ENCODE results near the gene HSPB1.
A peak's percentile ranks its signal among the peaks of the same experiment; 100 is the strongest.

The HSPB1 gene

DNA sequence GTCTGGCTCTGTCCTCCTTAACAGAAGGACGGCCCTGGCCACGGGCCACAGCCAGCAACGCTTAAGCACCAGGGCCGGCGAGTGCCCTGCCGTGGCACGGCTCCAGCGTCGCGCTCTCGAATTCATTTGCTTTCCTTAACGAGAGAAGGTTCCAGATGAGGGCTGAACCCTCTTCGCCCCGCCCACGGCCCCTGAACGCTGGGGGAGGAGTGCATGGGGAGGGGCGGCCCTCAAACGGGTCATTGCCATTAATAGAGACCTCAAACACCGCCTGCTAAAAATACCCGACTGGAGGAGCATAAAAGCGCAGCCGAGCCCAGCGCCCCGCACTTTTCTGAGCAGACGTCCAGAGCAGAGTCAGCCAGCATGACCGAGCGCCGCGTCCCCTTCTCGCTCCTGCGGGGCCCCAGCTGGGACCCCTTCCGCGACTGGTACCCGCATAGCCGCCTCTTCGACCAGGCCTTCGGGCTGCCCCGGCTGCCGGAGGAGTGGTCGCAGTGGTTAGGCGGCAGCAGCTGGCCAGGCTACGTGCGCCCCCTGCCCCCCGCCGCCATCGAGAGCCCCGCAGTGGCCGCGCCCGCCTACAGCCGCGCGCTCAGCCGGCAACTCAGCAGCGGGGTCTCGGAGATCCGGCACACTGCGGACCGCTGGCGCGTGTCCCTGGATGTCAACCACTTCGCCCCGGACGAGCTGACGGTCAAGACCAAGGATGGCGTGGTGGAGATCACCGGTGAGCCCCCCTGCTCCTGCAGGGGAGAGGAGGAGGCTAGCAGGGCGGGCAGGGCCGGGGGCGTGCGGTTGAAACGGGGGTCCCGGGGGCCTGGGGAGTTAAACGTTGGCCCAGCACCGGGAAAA lies at the start of gene HSPB1:
HSPB1 (plus strand) TSS at position 327 of the 855 bp plus-strand sequence; CDS start at position 367, 40 bp downstream.
- Histone ChIP-seq H3K4me3 (ENCODE audit: low read length) (peak within 1 kb of the TSS; percentile 93), H3K9me3 (ENCODE audit: control insufficient read depth, low read length) (no peaks in the 10 kb centered on the region), H3K27me3 (replicated peaks; ENCODE audit: control insufficient read depth, insufficient read depth, low read length) (no peaks in the 10 kb centered on the region), H3K4me1 (ENCODE audit: control insufficient read depth, insufficient read depth, low read length) (peaks cover 35% of the 10 kb centered on the region), H3K9ac (ENCODE audit: low read length) (peak within 1 kb of the TSS; percentile 97), H3K36me3 (ENCODE audit: control insufficient read depth, insufficient read depth, low read length, severe bottlenecking) (peaks cover 10% of the 10 kb centered on the region)
- peak; percentile 83 for DNase-seq (ENCODE audit: low read depth)

- Histone ChIP-seq H3K9me3 (ENCODE audit: control insufficient read depth, low read length) (no peaks in the 10 kb centered on the region), H3K36me3 (ENCODE audit: control insufficient read depth, insufficient read depth, low read length, severe bottlenecking) (no peaks in the 10 kb centered on the region), H3K27me3 (replicated peaks; ENCODE audit: control insufficient read depth, insufficient read depth, low read length) (peaks cover 21% of the 10 kb centered on the region), H3K9ac (ENCODE audit: low read length) (no peak overlapping the region), H3K4me1 (ENCODE audit: control insufficient read depth, insufficient read depth, low read length) (no peaks in the 10 kb centered on the region), H3K4me3 (ENCODE audit: low read length) (no peak overlapping the region)
- DNase-seq (ENCODE audit: low read depth) = no peak
Measured at GRCh38 chr7:76254781-76255180, 47.7 kb upstream of the HSPB1 start.

- Histone ChIP-seq H3K4me1 (ENCODE audit: control insufficient read depth, insufficient read depth, low read length) (no peaks in the 10 kb centered on the region), H3K27me3 (replicated peaks; ENCODE audit: control insufficient read depth, insufficient read depth, low read length) (peaks cover 34% of the 10 kb centered on the region), H3K9ac (ENCODE audit: low read length) (no peak overlapping the region), H3K36me3 (ENCODE audit: control insufficient read depth, insufficient read depth, low read length, severe bottlenecking) (no peaks in the 10 kb centered on the region), H3K9me3 (ENCODE audit: control insufficient read depth, low read length) (no peaks in the 10 kb centered on the region), H3K4me3 (ENCODE audit: low read length) (no peak overlapping the region)
- no peak for DNase-seq (ENCODE audit: low read depth)
Measured at GRCh38 chr7:76257973-76258372, 44.5 kb upstream of the HSPB1 start.

DNA sequence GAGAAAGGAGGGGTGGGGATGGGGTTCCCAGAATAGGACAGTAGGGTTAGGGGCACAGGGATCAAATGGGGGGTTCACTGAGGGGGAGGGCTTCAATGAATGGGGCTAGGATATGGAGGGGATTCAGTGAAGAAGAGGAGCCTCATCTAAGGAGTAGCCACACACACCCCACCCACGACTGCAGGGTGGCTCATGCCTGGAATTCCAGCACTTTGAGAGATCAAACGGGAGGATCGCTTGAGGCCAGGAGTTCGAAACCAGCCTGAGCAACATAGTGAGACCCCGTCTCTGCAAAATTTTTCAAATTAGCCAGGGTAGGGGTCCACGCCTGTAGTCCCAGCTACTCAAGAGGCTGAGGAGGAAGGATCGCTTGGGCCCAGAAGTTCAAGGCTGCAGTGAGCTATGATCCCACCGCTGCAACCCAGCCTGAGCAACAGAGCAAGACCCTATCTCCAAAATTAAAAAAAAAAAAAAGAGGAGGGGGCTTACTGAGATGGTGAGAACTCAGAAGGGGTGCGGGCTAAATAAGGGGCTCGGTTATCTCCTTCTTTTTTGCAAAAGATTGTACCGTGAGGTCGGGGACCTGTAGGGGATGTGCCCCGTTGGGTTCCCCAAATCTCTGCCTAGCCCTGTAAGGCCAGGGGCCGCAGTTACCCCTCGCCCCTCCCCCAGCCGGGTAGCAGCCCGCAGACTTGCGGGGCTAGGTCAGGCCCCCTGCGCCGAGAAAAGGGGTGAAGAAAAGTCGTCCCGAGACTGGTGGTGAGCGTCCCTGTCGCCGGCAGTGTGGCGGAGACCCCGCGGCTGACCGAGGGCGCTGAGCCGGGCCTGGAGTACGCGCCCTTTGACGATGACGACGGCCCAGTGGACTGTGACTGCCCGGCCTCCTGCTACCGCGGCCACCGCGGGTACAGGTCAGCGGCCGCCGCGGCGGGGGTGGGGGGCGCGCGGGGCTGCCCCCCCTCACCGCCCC lies 43.1 kb upstream of the HSPB1 start:
- no peak for DNase-seq (ENCODE audit: low read depth)
- H3K9me3 ChIP-seq (ENCODE audit: control insufficient read depth, low read length) = no peaks in the 10 kb centered on the region
- no peak overlapping the region for H3K4me3 ChIP-seq (ENCODE audit: low read length)
- H3K4me1 ChIP-seq (ENCODE audit: control insufficient read depth, insufficient read depth, low read length) = no peaks in the 10 kb centered on the region
- peaks cover 34% of the 10 kb centered on the region for H3K27me3 ChIP-seq (replicated peaks; ENCODE audit: control insufficient read depth, insufficient read depth, low read length)
- no peaks in the 10 kb centered on the region for H3K36me3 ChIP-seq (ENCODE audit: control insufficient read depth, insufficient read depth, low read length, severe bottlenecking)
- no peak overlapping the region for H3K9ac ChIP-seq (ENCODE audit: low read length)

DNA sequence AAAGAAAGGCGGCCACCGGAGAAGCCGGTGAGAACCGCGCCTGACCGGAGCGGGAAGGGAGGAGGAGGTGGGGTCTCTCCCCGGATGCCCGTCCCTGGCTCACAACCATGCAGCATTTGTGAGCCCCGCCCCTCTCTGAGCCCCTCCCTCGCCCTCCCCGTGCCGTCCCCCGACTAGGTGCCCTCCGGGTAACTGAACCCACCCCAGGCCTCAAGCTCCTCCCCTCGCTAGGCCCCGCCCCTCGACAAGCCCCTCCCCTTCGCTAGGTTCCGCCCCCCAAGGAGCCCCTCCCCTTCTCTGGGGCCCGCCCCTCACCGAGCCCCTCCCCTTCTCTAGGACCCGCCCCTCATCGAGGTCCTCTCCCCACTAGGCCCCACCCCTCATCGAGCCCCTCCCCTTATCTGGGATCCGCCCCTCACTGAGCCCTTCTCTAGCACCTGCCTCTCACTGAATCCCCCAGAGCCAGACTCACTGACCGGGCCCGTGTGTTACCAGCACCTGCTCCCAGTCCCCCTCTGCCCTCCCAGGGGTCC lies 42.2 kb upstream of the HSPB1 start:
- no peak overlapping the region for H3K4me3 ChIP-seq (ENCODE audit: low read length)
- DNase-seq (ENCODE audit: low read depth) = peak; percentile 42

DNA sequence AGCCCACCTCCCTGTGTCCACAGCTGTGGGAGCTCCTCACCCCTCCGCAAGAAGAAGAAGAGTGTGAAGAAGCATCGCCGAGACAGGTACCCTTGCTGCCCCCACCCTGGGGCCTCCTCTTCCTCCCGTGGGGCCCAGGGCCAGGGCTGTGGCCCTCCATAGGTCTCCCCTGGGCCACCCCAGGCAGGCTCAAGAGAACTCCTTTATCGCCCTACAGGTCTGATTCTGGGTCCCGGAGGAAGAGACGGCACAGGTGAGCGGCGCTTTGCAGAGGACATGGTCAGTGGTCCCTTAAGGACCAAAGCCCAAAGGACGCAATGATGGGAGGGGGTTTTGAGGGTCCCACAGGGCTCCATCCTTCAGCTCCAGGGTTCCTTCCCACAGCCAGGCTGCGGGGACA lies 41.1 kb upstream of the HSPB1 start:
- no peaks in the 10 kb centered on the region for H3K9me3 ChIP-seq (ENCODE audit: control insufficient read depth, low read length)

More for the DNA sequence above, 42.2 kb upstream of the HSPB1 start:
- Histone ChIP-seq H3K9me3 (ENCODE audit: control insufficient read depth, low read length) (no peaks in the 10 kb centered on the region), H3K36me3 (ENCODE audit: control insufficient read depth, insufficient read depth, low read length, severe bottlenecking) (no peaks in the 10 kb centered on the region), H3K27me3 (replicated peaks; ENCODE audit: control insufficient read depth, insufficient read depth, low read length) (peaks cover 29% of the 10 kb centered on the region), H3K4me1 (ENCODE audit: control insufficient read depth, insufficient read depth, low read length) (no peaks in the 10 kb centered on the region), H3K9ac (ENCODE audit: low read length) (no peak overlapping the region)

GRCh38 chr7:76261931-76262330 lies 40.5 kb upstream of the HSPB1 start:
- Histone ChIP-seq H3K9ac (ENCODE audit: low read length) (no peak overlapping the region), H3K27me3 (replicated peaks; ENCODE audit: control insufficient read depth, insufficient read depth, low read length) (peaks cover 28% of the 10 kb centered on the region), H3K4me3 (ENCODE audit: low read length) (no peak overlapping the region), H3K4me1 (ENCODE audit: control insufficient read depth, insufficient read depth, low read length) (peaks cover 1% of the 10 kb centered on the region), H3K36me3 (ENCODE audit: control insufficient read depth, insufficient read depth, low read length, severe bottlenecking) (no peaks in the 10 kb centered on the region), H3K9me3 (ENCODE audit: control insufficient read depth, low read length) (no peaks in the 10 kb centered on the region)
- no peak for DNase-seq (ENCODE audit: low read depth)

More for the DNA sequence above, 41.1 kb upstream of the HSPB1 start:
- Histone ChIP-seq H3K27me3 (replicated peaks; ENCODE audit: control insufficient read depth, insufficient read depth, low read length) (peaks cover 25% of the 10 kb centered on the region), H3K36me3 (ENCODE audit: control insufficient read depth, insufficient read depth, low read length, severe bottlenecking) (no peaks in the 10 kb centered on the region), H3K4me3 (ENCODE audit: low read length) (no peak overlapping the region), H3K9ac (ENCODE audit: low read length) (no peak overlapping the region), H3K4me1 (ENCODE audit: control insufficient read depth, insufficient read depth, low read length) (no peaks in the 10 kb centered on the region)
- DNase-seq (ENCODE audit: low read depth) = no peak

DNA sequence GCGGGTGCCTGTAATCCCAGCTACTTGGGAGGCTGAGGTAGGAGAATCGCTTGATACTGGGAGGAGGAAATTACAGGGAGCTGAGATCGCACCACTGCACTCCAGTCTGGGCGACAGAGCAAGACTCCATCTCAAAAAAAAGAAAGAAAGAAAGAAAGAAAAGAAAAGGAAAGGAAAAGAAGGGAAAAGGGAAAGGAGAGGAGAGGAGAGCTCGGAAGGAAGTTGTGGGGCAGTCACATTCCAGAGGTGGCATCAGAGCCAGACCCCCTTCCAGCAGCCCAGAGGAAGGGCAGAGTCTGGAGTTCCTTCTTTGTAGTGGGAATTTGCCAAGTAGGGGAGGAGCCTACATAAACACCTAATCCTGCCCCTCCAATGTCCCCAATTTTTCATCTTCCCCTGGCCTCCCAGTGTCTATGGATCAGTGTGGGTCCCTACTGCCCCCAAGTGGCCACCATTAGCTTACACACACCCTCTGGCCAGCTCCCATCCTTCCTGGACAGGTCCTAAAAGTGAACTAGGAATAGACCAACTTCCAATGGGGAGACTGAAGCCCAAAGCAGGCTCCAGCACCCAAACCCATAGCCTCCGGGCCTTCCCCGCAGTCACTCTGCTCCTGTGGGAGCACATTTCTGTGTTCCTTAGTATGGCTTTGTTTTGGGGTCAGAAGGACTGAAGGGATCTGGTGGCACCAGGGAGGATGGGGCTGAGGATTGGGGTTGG lies 39.6 kb upstream of the HSPB1 start:
- Histone ChIP-seq H3K36me3 (ENCODE audit: control insufficient read depth, insufficient read depth, low read length, severe bottlenecking) (no peaks in the 10 kb centered on the region), H3K9me3 (ENCODE audit: control insufficient read depth, low read length) (no peaks in the 10 kb centered on the region), H3K4me3 (ENCODE audit: low read length) (no peak overlapping the region), H3K4me1 (ENCODE audit: control insufficient read depth, insufficient read depth, low read length) (peaks cover 4% of the 10 kb centered on the region), H3K9ac (ENCODE audit: low read length) (no peak overlapping the region), H3K27me3 (replicated peaks; ENCODE audit: control insufficient read depth, insufficient read depth, low read length) (peaks cover 31% of the 10 kb centered on the region)
- DNase-seq (ENCODE audit: low read depth) = peak; percentile 78

- no peaks in the 10 kb centered on the region for H3K36me3 ChIP-seq (ENCODE audit: control insufficient read depth, insufficient read depth, low read length, severe bottlenecking)
- H3K4me3 ChIP-seq (ENCODE audit: low read length) = no peak overlapping the region
- no peak for DNase-seq (ENCODE audit: low read depth)
- no peak overlapping the region for H3K9ac ChIP-seq (ENCODE audit: low read length)
- peaks cover 37% of the 10 kb centered on the region for H3K27me3 ChIP-seq (replicated peaks; ENCODE audit: control insufficient read depth, insufficient read depth, low read length)
- no peaks in the 10 kb centered on the region for H3K9me3 ChIP-seq (ENCODE audit: control insufficient read depth, low read length)
- peaks cover 4% of the 10 kb centered on the region for H3K4me1 ChIP-seq (ENCODE audit: control insufficient read depth, insufficient read depth, low read length)
Measured at GRCh38 chr7:76265299-76265698, 37.2 kb upstream of the HSPB1 start.

DNA sequence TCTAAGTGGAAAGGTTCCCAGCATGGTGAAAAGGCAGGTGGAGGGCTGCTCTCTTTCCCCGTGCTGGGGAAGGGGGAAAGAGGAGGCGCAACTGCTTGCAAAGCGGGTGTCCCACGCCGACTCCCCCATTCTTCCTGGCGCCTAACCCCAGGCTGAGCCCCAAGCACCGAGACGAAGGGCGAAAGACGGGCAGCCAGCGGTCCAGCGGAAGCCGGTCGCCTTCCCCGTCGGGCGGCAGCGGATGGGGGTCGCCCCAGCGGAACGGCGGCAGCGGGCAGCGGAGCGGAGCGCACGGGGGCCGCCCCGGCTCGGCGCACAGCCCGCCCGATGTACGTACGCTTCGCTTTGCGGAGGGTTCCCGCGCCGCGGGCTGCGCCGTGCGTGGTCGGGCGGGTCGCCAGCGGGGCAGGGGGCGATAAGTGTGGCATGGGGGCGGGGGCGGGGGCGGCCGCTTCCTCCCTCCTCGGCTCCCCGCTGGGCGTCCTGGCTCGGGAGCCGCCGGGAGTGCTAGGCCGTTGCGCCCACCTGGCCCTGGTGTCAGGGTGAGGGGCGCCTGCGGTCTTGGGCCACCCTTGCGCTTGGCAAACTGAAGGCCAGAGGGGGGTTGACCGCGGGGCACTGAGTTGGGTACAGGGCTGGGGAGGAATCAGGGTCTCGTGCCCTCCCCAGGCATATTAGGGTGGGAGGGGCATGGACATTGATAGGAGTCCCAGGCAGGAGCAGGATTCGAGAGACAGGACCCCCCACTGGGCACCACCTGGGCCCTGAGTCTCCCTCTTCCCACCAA lies 35.2 kb upstream of the HSPB1 start:
- no peak overlapping the region for H3K9ac ChIP-seq (ENCODE audit: low read length)
- H3K36me3 ChIP-seq (ENCODE audit: control insufficient read depth, insufficient read depth, low read length, severe bottlenecking) = no peaks in the 10 kb centered on the region
- no peaks in the 10 kb centered on the region for H3K9me3 ChIP-seq (ENCODE audit: control insufficient read depth, low read length)
- H3K27me3 ChIP-seq (replicated peaks; ENCODE audit: control insufficient read depth, insufficient read depth, low read length) = peaks cover 29% of the 10 kb centered on the region
- peak; percentile 7 for DNase-seq (ENCODE audit: low read depth)
- H3K4me1 ChIP-seq (ENCODE audit: control insufficient read depth, insufficient read depth, low read length) = peaks cover 4% of the 10 kb centered on the region
- H3K4me3 ChIP-seq (ENCODE audit: low read length) = peak overlapping the region; percentile 37

Data from adipocyte (in vitro differentiated cells).